Measurements from ENCODE around the gene FAM3A.
A peak's percentile ranks its signal among the peaks of the same experiment; 100 is the strongest.
"Not testable (repeated sequence)": the region's sequence is repeated elsewhere in the genome, so short reads cannot be mapped to it uniquely, and the experiment has no call there.

The FAM3A gene

DNA sequence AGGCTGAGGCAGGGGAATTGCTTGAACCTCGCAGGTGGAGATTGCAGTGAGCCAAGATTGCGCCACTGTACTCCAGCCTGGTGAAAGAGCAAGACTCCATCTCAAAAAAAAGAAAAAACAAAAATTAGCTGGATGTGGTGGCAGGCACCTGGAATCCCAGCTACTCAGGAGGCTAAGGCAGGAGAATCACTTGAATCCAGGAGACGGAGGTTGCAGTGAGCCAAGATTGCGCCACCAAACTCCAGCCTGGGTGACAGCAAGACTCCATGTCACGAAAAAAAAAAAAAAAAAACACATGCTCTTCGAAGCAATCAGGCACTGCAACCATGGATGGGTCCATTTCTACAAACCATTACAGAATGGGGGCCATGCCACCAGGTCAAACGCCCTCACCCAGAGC is 24.3 kb upstream of the FAM3A start:
- in situ Hi-C loops (cut with HindIII; ENCODE audit: low pct_ligation_motif_present, low pct_unique_long_range_greater_than_20kb, low sequenced_read_pairs); DNase-seq: not testable (repeated sequence)

DNA sequence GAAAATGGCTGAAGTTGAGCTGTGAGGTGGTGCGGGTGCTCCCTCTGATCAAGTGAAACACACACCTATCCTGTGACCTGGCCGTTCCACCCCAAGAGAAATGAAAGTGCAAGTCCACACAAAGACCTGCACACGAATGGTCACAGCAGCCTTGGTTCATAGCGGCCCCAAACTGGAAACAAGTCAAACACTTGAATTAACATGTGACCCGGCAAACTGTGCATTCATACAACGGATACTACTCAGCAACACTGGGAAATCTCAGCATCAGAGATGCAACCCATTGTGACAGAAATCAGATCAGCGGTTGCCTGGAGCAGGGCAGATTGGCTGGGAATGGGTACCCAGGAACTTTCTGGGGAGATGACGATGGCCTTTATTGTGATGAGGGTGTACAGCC is 23.0 kb upstream of the FAM3A start:
- no peak for DNase-seq
- in situ Hi-C loops (cut with HindIII; ENCODE audit: low pct_ligation_motif_present, low pct_unique_long_range_greater_than_20kb, low sequenced_read_pairs), result no loop called here

DNA sequence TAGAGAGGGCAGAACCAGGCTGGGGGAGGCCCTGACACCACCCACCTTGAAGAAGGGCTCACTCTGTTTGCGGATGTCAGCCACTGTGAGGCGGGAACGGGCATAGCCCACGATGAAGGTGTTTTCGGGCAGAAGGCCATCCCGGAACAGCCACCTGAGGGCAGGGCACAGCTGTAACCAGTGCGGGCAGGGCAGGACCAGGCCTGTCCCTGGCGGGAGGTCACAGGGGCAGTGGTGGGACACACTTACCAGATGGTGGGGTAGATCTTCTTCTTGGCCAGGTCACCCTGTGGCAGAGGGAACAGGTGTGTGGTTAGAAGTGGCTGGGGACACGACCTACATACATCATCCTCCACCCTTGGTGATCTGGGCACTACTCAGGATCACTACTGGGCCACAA is 19.9 kb upstream of the FAM3A start:
- in situ Hi-C loops (cut with HindIII; ENCODE audit: low pct_ligation_motif_present, low pct_unique_long_range_greater_than_20kb, low sequenced_read_pairs), result no loop called here
- DNase-seq, result no peak

DNA sequence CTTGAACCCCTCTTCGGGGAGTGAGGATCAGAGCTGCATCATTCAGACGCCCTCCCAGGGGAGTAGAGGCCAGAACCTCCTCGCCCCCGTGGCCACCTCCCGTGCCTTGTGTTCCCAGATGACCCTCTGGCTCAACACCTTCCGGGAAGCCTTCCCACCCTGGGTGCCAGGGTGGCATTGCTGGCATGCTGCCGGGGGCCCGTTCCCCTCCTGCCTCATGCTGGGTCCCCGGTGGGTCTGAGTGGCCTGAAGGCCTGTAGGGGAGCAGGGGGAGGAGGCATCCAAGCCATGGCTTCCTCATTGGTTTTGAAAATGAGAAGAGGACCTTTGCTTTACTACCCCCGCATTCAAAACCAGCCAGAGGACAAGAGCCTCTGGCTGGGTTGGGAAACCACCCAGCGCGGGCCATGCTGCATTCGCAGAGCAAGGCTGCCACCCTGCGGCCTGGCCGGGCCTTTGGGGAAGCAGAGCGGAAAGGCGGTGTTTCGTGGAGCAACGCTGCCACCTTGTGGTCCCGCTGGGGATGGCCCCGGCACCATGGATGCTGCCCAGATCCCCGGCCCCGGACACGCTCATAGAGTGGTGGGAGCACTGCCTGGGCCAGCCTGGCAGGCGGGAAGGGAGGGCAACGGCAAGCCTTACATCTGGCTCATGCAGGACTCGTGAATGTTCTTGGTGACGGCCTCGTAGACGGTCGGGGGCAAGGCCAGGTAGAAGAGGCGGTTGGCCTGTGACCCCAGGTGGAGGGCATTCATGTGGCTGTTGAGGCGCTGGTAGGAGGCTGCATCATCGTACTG is 18.7 kb upstream of the FAM3A start:
- DNase-seq, result peak; percentile 71
- in situ Hi-C loops (cut with HindIII; ENCODE audit: low pct_ligation_motif_present, low pct_unique_long_range_greater_than_20kb, low sequenced_read_pairs), result no loop called here

DNA sequence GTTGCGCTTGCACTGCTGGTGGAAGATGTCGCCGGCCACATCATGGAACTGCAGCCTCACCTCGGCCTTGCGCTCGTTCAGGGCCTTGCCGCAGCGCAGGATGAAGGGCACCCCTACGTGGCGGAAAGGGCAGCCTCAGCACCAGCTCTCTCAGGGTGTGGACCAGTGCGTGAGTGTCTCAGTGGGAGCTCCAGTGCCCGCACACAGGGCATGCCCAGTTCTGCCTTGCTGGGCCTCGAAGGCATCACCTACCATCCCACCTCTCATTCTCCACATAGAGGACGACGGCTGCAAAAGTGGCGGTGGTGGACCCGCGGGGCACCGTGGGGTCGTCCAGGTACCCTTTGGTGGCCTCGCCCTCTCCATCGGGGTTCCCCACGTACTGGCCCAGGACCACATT is 16.7 kb upstream of the FAM3A start:
- DNase-seq, result no peak
- in situ Hi-C loops (cut with HindIII; ENCODE audit: low pct_ligation_motif_present, low pct_unique_long_range_greater_than_20kb, low sequenced_read_pairs), result no loop called here

DNA sequence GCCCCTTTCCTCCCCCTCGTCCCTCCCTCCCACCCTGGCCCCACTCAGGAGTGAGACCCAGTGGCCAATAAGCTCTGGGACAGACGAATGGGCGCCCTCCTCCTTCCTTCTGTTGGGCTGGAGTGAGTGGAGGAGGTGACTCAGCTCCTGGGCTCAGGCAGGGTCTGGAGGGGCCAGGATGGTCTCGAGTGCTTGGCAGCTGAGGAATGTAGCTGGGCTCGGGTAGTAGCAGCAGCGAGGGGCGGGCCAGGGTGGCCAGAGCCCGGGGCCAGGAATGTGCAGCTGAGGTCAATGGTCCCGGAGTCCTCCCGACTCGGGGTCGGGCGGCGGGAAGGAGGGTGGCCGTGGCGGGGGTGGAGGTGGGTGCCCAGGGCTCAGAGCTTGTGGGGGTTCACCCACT is 15.6 kb upstream of the FAM3A start:
- DNase-seq, result peak; percentile 50
- in situ Hi-C loops (cut with HindIII; ENCODE audit: low pct_ligation_motif_present, low pct_unique_long_range_greater_than_20kb, low sequenced_read_pairs), result no loop called here

DNA sequence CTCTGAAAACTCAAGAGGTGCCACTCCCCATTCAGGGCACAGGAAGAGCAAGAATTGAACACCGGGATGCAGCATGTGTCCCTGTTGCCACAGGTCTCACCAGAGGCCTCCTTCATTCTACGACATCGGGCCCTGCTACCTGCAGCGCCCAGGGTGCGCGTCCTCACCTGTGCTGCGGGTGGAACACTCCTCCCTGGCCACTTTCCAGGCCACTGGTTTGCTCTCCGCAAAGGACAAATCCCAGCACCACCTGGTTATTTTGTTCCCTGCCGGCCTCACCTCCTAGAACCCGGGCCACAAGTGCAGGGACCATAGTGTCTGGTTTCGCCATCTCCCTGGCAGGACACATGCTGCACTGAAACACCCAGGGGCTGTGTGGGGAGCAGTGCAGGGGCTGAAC is 14.3 kb upstream of the FAM3A start:
- DNase-seq, result no peak
- in situ Hi-C loops (cut with HindIII; ENCODE audit: low pct_ligation_motif_present, low pct_unique_long_range_greater_than_20kb, low sequenced_read_pairs), result no loop called here

DNA sequence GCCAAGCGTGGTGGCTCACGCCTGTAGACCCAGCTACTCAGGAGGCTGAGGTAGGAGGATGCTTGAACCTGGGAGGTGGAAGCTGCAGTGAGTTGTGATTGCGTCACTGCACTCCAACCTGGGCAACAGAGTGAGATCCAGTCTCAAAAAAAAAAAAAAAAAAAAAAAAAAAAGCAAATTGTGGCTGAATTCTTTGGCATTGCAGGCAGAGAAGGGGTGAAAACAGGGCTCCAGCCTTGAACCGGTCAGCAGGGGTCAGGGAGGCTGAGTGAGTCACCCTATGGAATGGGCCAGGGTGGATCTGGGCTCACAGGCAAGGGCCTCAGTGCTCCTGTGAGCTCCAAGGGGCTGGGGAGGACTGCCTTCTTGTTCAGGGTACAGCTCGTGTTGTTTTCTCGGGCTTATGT is 13.2 kb upstream of the FAM3A start:
- DNase-seq, result peak; percentile 32
- in situ Hi-C loops (cut with HindIII; ENCODE audit: low pct_ligation_motif_present, low pct_unique_long_range_greater_than_20kb, low sequenced_read_pairs), result no loop called here

DNA sequence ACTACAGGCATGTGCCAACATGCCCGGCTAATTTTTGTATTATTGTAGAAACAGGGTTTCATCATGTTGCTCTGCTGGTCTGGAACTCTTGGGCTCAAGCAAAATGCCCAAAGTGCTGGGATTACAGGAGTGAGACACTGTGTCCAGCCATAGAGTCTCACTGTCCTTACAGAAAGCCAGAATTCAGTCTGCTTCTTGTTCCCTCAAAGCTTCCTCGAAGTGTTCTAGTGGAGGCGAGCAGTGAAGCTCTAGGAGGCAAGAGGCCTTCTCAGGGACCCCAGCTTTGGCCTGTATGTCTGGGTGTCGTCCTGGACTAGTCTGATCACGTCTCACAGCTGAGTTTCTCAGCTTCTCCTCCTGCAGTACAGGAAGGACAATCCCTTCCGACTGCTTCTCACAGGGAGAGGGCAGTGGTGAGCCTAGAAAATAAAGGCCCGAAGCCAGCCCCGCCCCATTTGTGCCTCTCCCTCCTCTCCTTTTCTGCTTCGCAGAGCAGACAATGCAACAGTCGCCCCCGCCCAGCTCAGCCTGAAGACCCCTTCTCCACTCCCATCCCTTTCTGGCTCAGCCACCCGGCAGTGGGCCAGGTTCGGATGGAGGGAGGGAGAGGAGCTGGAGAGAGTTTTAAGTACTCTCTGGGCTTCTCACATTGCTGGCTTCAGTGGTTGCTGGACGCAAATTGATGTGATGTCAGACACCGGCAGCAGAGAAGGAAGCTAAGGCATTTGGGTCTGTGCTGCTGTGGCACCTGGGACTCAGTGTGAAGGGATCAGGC is 11.1 kb upstream of the FAM3A start:
- DNase-seq, result peak; percentile 66
- in situ Hi-C loops (cut with HindIII; ENCODE audit: low pct_ligation_motif_present, low pct_unique_long_range_greater_than_20kb, low sequenced_read_pairs), result no loop called here

DNA sequence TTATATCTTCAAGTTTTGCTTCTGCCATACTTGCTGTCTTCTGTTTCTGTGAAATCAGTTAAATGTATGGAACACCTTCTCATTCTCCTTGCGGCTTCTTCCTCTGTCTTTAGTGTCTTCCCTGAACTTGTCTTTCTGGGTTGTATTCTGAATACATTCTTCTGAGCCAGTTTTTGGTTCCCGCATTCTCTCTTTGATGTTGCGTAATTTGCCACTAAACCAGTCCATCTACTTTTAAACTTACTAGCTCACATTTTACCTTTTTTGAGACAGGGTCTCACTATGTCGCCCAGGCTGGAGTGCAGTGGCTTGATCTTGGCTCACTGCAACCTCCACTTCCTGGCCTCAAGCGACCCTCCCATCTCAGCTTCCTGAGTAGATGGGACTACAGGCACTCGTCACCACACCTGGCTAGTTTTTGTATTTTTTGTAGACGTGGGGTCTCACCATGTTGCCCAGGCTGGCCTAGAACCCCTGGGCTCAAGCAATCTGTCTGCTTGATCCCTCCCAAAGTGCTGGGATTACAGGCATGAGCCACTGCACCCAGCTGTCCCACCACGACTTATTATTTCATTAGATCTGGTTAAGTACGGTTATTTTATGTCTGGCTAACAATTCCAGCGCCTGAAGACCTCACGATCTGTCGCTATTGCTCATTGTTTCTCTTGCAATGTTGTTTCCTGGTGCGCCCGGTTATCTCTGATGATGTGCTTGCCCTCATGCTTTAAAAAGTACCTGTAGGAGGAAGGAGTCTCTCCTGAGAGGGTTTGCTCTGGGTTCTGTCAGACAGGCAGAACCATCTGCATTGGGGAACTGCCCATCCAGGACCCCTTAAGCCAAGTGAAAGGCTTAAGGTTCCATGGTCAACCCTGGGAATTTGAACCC is 9.8 kb upstream of the FAM3A start:
- DNase-seq, result no peak
- in situ Hi-C loops (cut with HindIII; ENCODE audit: low pct_ligation_motif_present, low pct_unique_long_range_greater_than_20kb, low sequenced_read_pairs), result no loop called here

DNA sequence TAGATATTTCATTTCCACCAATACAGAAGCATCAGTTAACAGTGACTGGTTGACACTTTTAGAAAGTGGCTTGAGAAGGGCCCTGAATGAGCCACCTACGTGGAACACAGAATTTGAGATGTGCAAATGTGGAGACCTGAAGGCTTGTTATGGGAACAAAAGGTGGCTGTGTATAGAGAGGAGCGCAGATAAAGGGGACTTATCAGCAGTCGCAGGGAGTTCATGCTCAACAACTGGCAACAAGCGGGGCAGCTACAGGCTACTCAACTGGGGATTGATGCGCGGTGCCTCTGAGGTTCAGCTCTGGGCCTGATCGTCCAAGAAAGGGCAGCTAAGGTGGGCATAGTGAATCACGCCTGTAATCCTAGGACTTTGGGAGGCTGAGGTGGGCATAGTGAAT is 3.4 kb upstream of the FAM3A start:
- no peak for DNase-seq
- in situ Hi-C loops (cut with HindIII; ENCODE audit: low pct_ligation_motif_present, low pct_unique_long_range_greater_than_20kb, low sequenced_read_pairs), result no loop called here

DNA sequence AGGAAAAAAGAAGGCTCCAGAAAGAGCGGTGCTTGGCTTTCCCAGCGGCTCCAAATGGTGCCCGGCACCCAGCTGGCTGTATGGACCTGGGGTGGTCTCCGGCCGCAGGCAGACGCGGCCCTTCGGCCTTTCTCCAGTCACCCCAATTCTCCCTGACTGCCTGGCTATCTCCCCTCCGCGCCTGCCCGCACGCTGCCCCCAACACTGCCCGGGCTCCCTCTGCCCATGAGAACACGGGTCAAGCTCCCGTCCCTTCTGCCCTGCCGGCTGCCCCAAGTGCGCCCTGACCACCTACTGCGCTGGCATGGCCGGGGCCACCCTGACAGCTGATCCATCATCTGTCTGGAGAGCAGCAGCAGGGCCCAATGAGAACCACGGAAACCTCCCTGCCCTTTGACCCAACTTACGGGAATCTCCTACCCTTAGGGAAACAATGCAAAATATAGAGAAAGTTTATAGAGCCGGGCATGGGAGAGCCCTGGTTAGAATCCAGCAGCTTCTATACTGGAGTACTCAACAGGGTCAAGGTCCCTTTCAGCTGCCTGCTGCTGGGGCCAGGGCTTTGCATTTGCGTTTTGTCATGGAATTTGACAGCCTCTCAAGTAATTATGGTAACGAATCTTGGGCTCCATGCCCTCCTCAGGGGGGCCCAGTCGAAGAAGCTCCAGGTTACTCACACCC is 1.2 kb upstream of the FAM3A start:
- in situ Hi-C loops (cut with HindIII; ENCODE audit: low pct_ligation_motif_present, low pct_unique_long_range_greater_than_20kb, low sequenced_read_pairs), result no loop called here
- no peak for DNase-seq

DNA sequence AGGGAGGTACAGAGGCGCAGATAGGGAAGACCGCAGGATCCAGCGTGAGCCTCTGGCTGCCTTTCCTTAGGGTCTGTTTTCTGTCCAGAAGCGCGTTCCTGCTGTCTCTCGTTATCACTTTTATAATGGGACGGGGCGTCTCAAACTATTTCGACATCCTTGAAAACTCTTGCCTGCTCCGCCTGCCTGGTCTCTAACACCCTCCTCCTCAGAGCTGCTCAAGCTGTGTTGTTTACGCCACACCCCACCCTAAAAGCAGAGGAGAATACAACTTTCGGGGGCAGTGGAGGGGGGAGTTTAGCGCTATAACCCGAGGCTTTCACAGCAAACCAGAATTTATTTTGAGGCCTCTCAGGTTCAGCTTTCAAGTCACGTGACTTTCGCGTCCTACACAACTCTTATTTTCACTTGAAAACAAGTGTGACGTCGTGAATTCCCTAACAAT is 646 bp upstream of the FAM3A start:
- in situ Hi-C loops (cut with HindIII; ENCODE audit: low pct_ligation_motif_present, low pct_unique_long_range_greater_than_20kb, low sequenced_read_pairs), result no loop called here
- no peak for DNase-seq

DNA sequence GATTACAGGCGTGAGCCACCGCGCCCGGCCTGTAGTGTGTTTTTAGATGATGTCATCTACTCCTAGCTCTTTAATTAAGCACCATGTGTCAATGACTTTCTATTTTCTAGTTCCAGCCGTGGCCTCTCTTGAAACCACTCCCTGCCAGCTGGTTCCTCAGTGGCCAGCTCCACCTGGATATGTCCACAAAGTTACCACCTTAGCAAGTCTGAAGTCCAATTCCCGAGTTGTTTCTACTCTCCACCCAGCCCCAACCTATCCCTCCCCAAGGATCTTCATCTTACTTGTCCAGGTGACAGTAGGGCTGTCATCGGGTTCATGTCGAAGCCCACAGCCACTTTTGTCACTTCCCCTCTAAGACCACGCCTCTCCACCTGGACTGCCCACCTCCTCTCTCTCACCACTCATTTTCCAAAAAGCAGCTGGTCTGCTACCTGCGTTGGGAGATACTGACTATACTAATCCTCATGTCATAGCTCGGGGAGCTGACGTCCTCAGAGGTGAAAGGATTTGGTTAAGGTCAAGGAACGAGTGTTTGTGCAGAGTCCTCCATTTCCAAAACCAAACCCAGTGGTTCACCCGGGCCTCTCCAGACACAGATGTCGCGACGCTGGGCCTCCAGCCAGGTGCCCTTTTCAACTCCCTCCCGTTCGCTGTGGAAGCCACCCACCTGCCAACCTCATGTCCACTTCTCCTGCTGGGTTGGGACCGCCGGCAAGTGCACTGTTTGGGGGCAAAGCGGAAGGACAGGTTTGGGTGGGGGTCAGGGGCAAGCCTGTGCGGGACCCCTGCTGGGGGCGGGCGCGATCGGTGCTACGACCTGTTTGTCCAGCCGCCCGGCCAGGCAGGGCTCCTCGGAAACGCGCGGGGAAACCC is 704 bp downstream of the FAM3A start:
- no peak for DNase-seq
- in situ Hi-C loops (cut with HindIII; ENCODE audit: low pct_ligation_motif_present, low pct_unique_long_range_greater_than_20kb, low sequenced_read_pairs), result no loop called here

DNA sequence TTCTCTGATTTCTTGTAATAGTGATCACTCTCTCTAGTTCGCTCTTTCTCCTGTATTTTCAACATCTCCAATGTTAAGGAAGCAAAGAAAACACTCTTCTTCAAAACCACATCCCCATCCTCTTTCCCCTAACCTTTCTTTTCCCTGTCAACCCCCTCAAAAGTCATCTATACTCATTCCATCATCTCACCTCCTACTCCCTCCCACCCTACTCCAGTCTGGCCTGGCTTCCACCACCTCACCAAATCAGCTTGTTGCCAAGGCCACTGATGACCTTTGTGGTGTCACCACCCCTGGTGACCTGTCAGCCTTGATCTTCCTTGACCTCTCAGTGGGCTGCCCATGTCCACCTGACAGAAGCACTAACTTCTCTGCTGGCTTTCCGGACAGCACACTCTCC is 2.3 kb downstream of the FAM3A start:
- no peak for DNase-seq
- in situ Hi-C loops (cut with HindIII; ENCODE audit: low pct_ligation_motif_present, low pct_unique_long_range_greater_than_20kb, low sequenced_read_pairs), result no loop called here

DNA sequence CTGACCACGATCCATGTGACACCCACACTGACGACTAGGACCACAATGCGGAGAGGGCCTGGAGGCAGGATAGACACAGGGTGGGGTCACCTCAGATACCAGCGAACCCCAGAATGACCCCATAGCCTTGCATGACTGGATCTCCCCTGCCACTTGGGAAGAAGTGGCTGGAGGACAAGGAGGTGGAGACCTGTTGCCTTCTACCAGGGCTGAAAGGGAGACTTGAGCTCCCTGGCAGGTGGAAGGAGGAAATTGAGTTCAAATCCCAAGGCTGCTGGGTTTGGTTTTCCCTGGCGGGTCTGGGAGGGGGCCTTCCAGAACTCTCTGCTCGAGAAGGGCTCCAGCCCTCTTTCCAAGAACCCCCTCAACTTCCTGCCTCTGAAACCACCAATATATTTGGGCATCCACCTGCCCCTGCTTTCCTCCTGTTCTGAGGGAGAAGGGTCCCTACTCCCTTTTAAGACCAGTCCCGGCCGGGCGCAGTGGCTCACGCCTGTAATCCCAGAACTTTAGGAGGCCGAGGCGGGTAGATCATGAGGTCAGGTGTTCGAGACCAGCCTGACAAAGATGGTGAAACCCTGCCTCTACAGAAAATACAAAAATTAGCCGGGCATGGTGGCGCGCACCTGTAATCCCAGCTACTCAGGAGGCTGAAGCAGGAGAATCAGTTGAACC is 3.0 kb downstream of the FAM3A start:
- in situ Hi-C loops (cut with HindIII; ENCODE audit: low pct_ligation_motif_present, low pct_unique_long_range_greater_than_20kb, low sequenced_read_pairs), result no loop called here
- no peak for DNase-seq

DNA sequence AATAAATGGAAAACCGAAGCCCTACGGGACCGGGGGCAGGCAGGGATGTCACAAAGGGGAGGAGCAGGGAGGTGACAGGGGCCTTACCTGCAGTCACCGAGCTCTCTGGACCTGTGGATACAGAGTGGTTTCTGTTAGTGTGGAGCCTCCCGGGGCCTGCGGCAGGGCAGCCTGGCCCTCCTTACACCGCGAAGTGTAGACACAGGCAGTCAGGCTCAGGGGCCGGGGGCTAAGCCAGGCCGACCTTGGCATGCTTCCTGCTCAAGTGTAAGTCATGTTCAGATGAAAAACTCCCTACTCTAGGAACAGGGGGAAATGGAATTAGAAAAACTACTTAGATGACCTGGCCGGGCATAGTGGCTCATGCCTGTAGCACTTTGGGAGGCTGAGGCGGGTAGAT is 4.3 kb downstream of the FAM3A start:
- in situ Hi-C loops (cut with HindIII; ENCODE audit: low pct_ligation_motif_present, low pct_unique_long_range_greater_than_20kb, low sequenced_read_pairs), result no loop called here

More for the DNA sequence above, 4.3 kb downstream of the FAM3A start:
- no peak for DNase-seq
